ENCODE measurements around the gene CNOT6. TPM values are rescaled to one million over a fixed set of nuclear protein-coding genes. Genes with fewer than 3 reads are reported as not detected.

The CNOT6 gene
- total and polyA plus RNA-seq, 4 donors: 8.7 to 51.1 (median 14.8) TPM

DNA sequence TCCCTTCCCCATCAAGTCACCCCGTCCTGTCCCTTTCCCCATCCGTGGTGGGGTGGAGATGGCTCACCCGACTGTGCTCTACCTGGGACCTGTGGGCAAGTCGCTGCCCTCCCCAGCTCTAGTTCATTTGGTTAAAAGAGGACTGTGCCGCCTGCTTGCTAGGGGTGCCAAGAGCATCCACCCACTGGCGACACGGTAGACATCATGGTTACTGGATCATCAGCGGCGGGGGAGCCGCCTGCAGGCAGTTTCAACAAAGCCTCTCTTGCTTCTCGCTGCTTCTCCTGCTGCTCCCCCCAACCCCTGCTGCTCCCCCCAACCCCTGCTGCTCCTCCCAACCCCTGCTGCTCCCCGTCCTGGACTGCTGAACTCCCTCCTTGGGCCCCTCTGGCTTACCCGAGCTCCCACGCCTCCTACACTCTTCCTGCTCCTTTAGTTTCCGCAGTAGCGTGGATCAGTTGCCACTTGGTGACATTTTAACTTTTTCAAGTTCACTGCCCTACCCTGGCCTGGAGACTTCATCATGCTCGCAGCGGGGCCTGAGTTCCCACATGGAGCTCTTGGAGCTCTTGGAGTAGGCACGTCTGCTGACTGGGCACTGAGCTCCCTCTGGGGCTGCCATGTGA is 119.1 kb downstream of the CNOT6 start:
- Histone ChIP-seq H3K36me3 (ENCODE audit: control insufficient read depth in 4 of 4, insufficient read depth in 4 of 4, low read length in 4 of 4) (peaks cover 0 to 15% (median 0%) of the 10 kb centered on the region in 4 donors), H3K9me3 (ENCODE audit: control insufficient read depth in 4 of 4, insufficient read depth in 3 of 4, low read length in 3 of 4) (peaks cover 0 to 3% (median 0%) of the 10 kb centered on the region in 4 donors), H3K4me3 (no peak overlapping the region), H3K27ac (ENCODE audit: low read depth in 1 of 2, low read length in 1 of 2) (no peak overlapping the region), H3K27me3 (ENCODE audit: control insufficient read depth in 3 of 3, insufficient read depth in 3 of 3, low read length in 2 of 3) (no peaks in the 10 kb centered on the region), H3K4me1 (ENCODE audit: control insufficient read depth in 5 of 5, insufficient read depth in 5 of 5, low read length in 5 of 5) (no peaks in the 10 kb centered on the region), H3K9ac (ENCODE audit: insufficient read depth in 1 of 2, low read length in 2 of 2) (no peak overlapping the region)
- 81 to 90% methylated on average over 19 of the region's 19 CpGs for WGBS, 2 donors
- no peak for DNase-seq
- ATAC-seq (ENCODE audit: insufficient read depth, low FRiP score): no peak
- TF ChIP-seq, protein P1, sequence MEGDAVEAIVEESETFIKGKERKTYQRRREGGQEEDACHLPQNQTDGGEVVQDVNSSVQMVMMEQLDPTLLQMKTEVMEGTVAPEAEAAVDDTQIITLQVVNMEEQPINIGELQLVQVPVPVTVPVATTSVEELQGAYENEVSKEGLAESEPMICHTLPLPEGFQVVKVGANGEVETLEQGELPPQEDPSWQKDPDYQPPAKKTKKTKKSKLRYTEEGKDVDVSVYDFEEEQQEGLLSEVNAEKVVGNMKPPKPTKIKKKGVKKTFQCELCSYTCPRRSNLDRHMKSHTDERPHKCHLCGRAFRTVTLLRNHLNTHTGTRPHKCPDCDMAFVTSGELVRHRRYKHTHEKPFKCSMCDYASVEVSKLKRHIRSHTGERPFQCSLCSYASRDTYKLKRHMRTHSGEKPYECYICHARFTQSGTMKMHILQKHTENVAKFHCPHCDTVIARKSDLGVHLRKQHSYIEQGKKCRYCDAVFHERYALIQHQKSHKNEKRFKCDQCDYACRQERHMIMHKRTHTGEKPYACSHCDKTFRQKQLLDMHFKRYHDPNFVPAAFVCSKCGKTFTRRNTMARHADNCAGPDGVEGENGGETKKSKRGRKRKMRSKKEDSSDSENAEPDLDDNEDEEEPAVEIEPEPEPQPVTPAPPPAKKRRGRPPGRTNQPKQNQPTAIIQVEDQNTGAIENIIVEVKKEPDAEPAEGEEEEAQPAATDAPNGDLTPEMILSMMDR (IDR thresholded peaks at IDR 0.05; ENCODE audit: control extremely low read depth, extremely low read depth): no peak

DNA sequence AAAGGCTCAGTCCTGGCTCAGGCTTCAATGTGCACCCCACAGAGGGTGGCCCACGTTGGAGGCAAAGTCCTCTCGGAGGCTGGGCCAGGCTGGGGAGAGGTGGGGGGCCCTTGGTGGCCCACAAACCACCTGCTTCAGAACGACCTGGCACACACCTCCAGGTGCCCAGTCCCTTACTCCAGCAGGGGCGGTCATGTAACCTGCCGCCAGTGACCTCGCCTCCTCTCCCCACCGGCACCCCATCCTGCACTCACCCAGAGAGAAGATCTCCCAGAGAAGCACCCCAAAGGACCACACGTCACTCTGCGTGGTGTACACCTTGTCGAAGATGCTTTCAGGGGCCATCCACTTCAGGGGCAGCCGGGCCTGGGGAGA is 119.6 kb downstream of the CNOT6 start:
- TF ChIP-seq, protein P1 (IDR thresholded peaks at IDR 0.05; ENCODE audit: control extremely low read depth, extremely low read depth): no peak
- Histone ChIP-seq H3K27me3 (ENCODE audit: control insufficient read depth in 3 of 3, insufficient read depth in 3 of 3, low read length in 2 of 3) (no peaks in the 10 kb centered on the region), H3K36me3 (ENCODE audit: control insufficient read depth in 4 of 4, insufficient read depth in 4 of 4, low read length in 4 of 4) (peaks cover 0 to 15% (median 0%) of the 10 kb centered on the region in 4 donors), H3K9me3 (ENCODE audit: control insufficient read depth in 4 of 4, insufficient read depth in 3 of 4, low read length in 3 of 4) (peaks cover 0 to 3% (median 0%) of the 10 kb centered on the region in 4 donors), H3K9ac (ENCODE audit: insufficient read depth in 1 of 2, low read length in 2 of 2) (no peak overlapping the region), H3K27ac (ENCODE audit: low read depth in 1 of 2, low read length in 1 of 2) (no peak overlapping the region), H3K4me3 (no peak overlapping the region), H3K4me1 (ENCODE audit: control insufficient read depth in 5 of 5, insufficient read depth in 5 of 5, low read length in 5 of 5) (no peaks in the 10 kb centered on the region)
- 82 to 91% methylated on average over 10 to 11 of the region's 11 CpGs for WGBS, 2 donors
- DNase-seq (no peak), ATAC-seq (ENCODE audit: insufficient read depth, low FRiP score) (no peak)

DNA sequence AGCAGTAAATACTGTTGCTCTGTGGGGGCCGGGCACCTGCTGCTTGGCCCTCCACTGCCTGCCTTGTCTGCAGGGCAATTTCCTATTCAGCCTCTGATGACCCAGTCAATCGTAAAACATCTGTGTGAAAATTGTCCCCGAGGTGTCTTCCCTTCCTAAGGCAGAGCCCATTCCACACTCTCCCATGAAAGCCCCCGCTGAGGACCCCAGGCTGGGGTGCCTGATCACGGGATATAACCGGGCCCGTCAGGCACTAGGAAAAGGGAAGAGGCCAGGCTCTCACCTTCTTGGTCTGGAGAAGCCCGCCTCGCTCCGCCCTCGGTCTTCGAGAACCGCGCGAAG is 124.3 kb downstream of the CNOT6 start:
- H3K4me1 ChIP-seq (ENCODE audit: control insufficient read depth in 5 of 5, insufficient read depth in 5 of 5, low read length in 5 of 5): peaks cover 0 to 9% (median 0%) of the 10 kb centered on the region in 5 donors
- H3K4me3 ChIP-seq: no peak overlapping the region
- TF ChIP-seq, protein P1 (IDR thresholded peaks at IDR 0.05; ENCODE audit: control extremely low read depth, extremely low read depth): no peak
- no peak overlapping the region for H3K9ac ChIP-seq (ENCODE audit: insufficient read depth in 1 of 2, low read length in 2 of 2)
- no peak for ATAC-seq (ENCODE audit: insufficient read depth, low FRiP score)
- H3K9me3 ChIP-seq (ENCODE audit: control insufficient read depth in 4 of 4, insufficient read depth in 3 of 4, low read length in 3 of 4): peaks cover 0 to 3% (median 0%) of the 10 kb centered on the region in 4 donors
- no peak for DNase-seq
- 54 to 60% methylated on average over 15 of the region's 15 CpGs for WGBS, 2 donors
- H3K36me3 ChIP-seq (ENCODE audit: control insufficient read depth in 4 of 4, insufficient read depth in 4 of 4, low read length in 4 of 4): peaks cover 0 to 17% (median 0%) of the 10 kb centered on the region in 4 donors
- H3K27ac ChIP-seq (ENCODE audit: low read depth in 1 of 2, low read length in 1 of 2): no peak overlapping the region
- H3K27me3 ChIP-seq (ENCODE audit: control insufficient read depth in 3 of 3, insufficient read depth in 3 of 3, low read length in 2 of 3): peaks cover 0 to 5% (median 0%) of the 10 kb centered on the region in 3 donors

Measured in lung (tissue), 12 donors.